ENCODE measurements around the gene TMEM101.

TMEM101 gene

DNA sequence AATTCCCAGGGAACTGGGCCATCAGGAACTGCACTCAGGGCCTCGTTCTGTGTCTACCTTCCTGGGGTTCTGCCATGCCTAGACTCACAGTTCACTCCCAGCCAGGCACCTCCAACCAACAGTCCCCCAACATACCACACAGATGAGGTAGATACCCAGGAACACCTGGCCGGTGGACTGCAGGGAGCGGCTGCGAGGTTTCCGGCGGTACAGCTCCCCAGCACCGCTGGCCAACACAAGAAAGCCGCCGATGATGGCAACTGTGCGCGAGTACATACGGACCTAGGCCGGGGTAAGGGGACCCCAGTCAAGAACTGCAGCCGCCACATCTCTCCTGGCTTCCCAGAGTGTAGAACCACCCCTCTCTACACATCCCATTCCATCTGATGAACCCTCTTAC is 1.9 kb downstream of the TMEM101 start:
- ATAC-seq (replicated peaks; ENCODE audit: extremely low read depth, poor library complexity, severe bottlenecking) (no peak), DNase-seq (ENCODE audit: low spot score in 2 of 2) (no peak)
- Mint-ChIP-seq H3K27ac (ENCODE audit: low read depth) (no peak overlapping the region), H3K36me3 (ENCODE audit: insufficient read depth) (peaks cover 5% of the 10 kb centered on the region), H3K4me1 (peaks cover 26% of the 10 kb centered on the region), H3K4me3 (peak overlapping the region; percentile 29), H3K27me3 (no peaks in the 10 kb centered on the region), H3K9me3 (no peaks in the 10 kb centered on the region)

DNA sequence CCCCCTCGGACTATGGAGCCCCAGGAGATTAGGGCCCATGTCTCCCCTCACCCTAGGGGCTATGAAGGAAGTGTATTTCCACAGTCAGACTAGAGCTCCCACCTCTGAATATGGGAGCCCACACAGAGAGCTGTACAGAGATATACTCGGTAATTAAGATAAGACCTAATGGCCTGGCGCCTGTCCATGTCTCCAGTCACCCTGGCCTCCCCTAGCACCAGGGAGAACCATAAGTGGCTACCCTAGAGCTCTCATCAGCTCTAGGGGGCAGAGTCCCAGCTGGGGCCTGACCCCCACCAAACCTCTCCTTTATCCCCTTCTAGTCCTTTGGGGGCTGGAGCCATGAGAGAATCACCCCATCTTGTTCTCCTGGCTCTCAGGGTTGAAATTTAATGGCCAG is 2.4 kb downstream of the TMEM101 start:
- DNase-seq (ENCODE audit: low spot score in 2 of 2) = no peak
- Mint-ChIP-seq H3K27me3 (no peaks in the 10 kb centered on the region), H3K4me1 (peaks cover 31% of the 10 kb centered on the region), H3K27ac (ENCODE audit: low read depth) (no peak overlapping the region), H3K36me3 (ENCODE audit: insufficient read depth) (peaks cover 5% of the 10 kb centered on the region), H3K4me3 (no peak overlapping the region), H3K9me3 (no peaks in the 10 kb centered on the region)
- ATAC-seq (replicated peaks; ENCODE audit: extremely low read depth, poor library complexity, severe bottlenecking) = no peak

DNA sequence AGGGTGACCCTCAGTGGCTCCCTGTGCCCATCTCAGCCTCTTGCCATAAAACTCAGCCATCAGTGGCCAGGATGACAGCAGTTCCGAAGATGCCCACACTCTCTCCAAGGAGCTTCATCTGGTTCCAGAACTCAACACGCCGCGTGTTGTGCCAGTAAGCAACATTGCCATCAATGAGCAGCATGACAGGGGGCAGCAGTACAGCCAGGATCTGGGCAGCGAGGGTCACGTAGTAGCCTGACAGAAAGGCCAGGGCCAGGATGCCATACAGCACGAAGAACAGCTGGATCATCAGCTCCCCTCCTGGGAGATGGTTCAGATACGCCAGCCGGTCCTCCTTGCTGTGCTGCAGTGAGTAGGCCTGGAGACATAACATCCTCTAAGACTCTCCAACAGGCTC is 2.9 kb downstream of the TMEM101 start:
- no peak overlapping the region for H3K27ac Mint-ChIP-seq (ENCODE audit: low read depth)
- peaks cover 32% of the 10 kb centered on the region for H3K4me1 Mint-ChIP-seq
- no peak overlapping the region for H3K4me3 Mint-ChIP-seq
- no peak for ATAC-seq (replicated peaks; ENCODE audit: extremely low read depth, poor library complexity, severe bottlenecking)
- peaks cover 6% of the 10 kb centered on the region for H3K36me3 Mint-ChIP-seq (ENCODE audit: insufficient read depth)
- DNase-seq (ENCODE audit: low spot score in 2 of 2) = no peak
- no peaks in the 10 kb centered on the region for H3K9me3 Mint-ChIP-seq
- H3K27me3 Mint-ChIP-seq = no peaks in the 10 kb centered on the region

DNA sequence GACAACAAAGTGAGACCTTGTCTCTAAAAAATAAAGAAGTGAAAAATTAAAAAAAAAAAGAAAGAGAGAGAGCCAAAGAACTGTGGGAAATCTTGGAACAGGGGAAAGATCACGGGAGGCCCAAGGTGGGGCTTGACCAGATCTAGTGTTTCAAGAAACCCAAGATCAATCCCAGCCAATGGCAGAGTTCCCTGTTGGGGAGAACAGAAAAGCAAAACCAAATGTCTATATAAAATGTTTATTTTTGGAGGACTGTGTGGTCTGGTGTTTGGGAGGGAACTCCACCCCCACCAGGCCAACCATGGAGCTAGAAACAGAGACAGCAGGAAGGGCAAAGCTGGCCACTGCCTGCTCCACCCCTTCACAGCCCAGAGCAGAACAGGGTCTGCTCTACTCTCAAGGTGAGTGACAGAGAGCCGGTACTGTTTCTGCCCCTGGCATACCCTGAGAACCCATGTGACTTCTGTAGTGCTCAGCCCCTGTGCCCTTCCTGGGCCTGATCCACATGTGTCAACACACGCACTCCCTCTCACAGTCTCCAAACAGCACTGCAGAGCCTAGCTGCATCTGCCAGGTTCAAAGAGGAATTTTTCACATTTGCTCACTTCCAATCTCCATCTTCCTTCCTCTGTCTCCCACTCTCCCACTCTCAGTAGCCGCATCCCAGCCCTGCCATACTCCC is 3.7 kb downstream of the TMEM101 start:
- Mint-ChIP-seq H3K27me3 (peaks cover 4% of the 10 kb centered on the region), H3K27ac (ENCODE audit: low read depth) (no peak overlapping the region), H3K4me3 (no peak overlapping the region), H3K9me3 (no peaks in the 10 kb centered on the region), H3K4me1 (peaks cover 39% of the 10 kb centered on the region), H3K36me3 (ENCODE audit: insufficient read depth) (peaks cover 8% of the 10 kb centered on the region)
- ATAC-seq (replicated peaks; ENCODE audit: extremely low read depth, poor library complexity, severe bottlenecking) (no peak), DNase-seq (ENCODE audit: low spot score in 2 of 2) (no peak)

DNA sequence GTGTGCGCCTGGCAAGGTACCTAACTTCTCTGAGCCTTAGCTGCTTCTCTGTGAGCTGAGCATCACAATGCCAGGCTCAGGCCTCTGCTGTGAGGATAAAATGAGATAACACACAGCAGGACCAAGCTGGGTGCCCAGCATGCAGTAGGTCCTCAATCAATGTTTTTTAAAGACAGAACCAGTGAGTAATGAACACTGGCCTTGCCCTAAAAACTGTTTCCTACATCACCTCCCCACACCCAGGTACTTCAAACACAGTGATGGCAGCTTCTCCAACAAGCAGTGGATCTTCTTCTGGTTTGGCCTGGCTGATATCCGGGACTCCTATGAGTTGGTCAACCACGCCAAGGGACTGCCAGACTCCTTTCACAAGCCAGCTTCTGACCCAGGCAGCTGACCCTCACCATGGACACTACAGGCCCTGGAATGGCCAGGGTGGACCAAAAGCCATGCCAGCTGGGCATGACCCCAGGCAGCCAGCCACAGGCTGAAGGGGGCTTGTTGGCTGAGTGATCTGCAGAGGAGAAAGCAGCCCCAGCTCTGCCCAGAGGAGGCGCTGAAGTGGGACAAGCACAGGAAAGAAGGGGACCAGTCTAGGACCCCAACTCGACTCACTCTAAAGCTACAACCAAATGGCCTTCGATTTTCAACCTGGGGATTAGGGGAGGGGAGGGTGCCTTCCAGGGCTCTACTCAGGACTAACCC is 6.4 kb downstream of the TMEM101 start:
- Mint-ChIP-seq H3K36me3 (ENCODE audit: insufficient read depth) (peaks cover 10% of the 10 kb centered on the region), H3K4me1 (peaks cover 26% of the 10 kb centered on the region), H3K9me3 (no peaks in the 10 kb centered on the region), H3K27ac (ENCODE audit: low read depth) (peak overlapping the region; percentile 53), H3K27me3 (peaks cover 9% of the 10 kb centered on the region), H3K4me3 (peak overlapping the region; percentile 86)
- DNase-seq (ENCODE audit: low spot score in 2 of 2) = no peak
- no peak for ATAC-seq (replicated peaks; ENCODE audit: extremely low read depth, poor library complexity, severe bottlenecking)

DNA sequence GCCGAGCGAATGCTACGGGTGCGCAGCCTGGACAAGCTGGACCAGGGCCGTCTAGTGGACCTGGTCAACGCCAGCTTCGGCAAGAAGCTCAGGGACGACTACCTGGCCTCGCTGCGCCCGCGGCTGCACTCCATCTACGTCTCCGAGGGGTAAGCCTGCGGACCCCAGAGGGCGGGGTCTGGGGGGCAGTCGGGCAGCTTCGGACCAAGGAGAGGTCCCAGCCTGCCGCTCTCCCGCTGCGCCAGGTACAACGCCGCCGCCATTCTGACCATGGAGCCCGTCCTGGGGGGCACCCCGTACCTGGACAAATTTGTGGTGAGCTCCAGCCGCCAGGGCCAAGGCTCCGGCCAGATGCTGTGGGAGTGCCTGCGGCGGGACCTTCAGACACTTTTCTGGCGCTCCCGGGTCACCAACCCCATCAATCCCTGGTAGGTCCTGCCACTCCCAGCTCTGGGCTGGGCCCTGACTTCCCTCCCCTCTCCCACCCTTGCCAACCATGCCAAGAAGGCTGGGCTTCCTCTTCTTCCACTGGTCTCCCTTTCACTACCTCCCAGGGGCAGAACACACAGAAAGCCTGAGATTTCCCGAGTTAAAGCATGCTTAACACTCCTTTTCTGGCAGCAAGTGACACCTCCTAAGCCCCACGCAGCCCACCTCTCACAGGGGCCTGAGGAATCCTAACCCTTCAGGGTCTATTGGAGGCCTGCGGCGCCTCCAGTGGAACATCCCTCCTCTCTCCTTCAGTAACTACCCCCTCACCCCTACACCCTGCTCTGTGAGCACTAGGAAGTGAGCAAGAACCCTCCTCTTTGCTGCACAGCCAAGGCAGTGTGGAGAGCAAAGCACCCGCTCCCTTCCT is 7.2 kb downstream of the TMEM101 start:
- Mint-ChIP-seq H3K27me3 (peaks cover 9% of the 10 kb centered on the region), H3K36me3 (ENCODE audit: insufficient read depth) (peaks cover 10% of the 10 kb centered on the region), H3K27ac (ENCODE audit: low read depth) (peak overlapping the region; percentile 55), H3K4me1 (peaks cover 26% of the 10 kb centered on the region), H3K9me3 (no peaks in the 10 kb centered on the region), H3K4me3 (peak overlapping the region; percentile 86)
- ATAC-seq (replicated peaks; ENCODE audit: extremely low read depth, poor library complexity, severe bottlenecking) (no peak), DNase-seq (ENCODE audit: low spot score in 2 of 2) (no peak)

DNA sequence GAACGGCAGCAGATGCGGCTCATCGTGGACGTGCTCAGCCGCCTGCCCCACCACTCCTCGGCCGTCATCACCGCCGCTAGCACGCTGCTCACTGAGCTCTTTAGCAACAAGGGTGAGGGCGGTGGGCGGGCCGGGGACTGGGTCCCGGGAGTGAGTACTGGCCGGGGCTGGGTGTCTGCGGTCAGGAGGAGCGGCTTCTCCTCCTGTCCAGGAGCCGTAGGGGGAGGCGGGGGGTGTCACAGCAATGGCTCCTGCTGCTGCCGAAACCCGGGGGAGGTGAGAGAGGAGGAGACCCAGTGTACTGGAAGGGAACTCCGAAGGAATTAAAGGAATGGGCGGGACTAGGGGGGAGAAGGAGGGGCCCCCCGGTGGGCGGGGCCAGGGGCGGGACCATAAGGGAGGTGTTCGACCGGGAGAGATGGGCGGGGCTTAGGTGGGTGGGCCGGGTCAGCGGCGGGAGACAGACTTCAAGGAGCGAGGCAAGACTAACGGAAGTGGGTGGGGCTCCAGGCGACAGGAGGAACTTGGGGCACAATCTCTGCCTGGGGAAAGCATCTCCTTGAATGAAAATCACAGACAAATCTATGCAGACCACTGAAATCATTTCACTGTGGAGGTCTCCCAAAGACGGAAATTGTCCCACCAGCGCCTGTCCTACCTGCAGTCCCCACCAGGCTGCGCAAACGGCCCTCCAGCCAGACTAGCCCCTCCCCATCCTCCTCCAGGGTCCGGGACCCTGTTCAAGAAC is 8.0 kb downstream of the TMEM101 start:
- Mint-ChIP-seq H3K4me1 (peaks cover 26% of the 10 kb centered on the region), H3K27me3 (peaks cover 9% of the 10 kb centered on the region), H3K27ac (ENCODE audit: low read depth) (peak overlapping the region; percentile 55), H3K36me3 (ENCODE audit: insufficient read depth) (peaks cover 10% of the 10 kb centered on the region), H3K4me3 (peak overlapping the region; percentile 86), H3K9me3 (no peaks in the 10 kb centered on the region)
- peak; percentile 78 to 82 for DNase-seq (ENCODE audit: low spot score in 2 of 2)
- ATAC-seq (replicated peaks; ENCODE audit: extremely low read depth, poor library complexity, severe bottlenecking) = peak; percentile 77

DNA sequence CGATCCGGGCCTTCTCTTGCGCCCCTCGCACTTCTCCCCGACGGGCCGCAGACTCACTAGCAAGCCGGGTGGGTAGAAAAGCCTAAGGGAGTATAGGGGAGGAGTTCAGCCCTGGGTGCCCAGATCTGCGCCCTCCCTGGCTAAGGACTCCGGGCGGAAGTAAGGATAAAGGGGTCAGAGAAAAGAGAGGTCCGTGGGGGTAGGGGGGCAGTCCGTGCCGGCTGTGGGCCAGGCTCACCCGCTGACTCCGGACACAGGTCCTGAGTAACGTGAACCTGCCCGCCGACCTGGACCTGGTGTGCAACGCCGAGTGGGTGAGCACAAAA is 8.5 kb downstream of the TMEM101 start:
- H3K4me1 Mint-ChIP-seq = peaks cover 22% of the 10 kb centered on the region
- H3K27ac Mint-ChIP-seq (ENCODE audit: low read depth) = peak overlapping the region; percentile 55
- H3K4me3 Mint-ChIP-seq = peak overlapping the region; percentile 86
- DNase-seq (ENCODE audit: low spot score in 2 of 2) (peak in 1 of 2 donors; percentile 11), ATAC-seq (replicated peaks; ENCODE audit: extremely low read depth, poor library complexity, severe bottlenecking) (peak; percentile 15)
- no peaks in the 10 kb centered on the region for H3K9me3 Mint-ChIP-seq
- peaks cover 10% of the 10 kb centered on the region for H3K36me3 Mint-ChIP-seq (ENCODE audit: insufficient read depth)
- peaks cover 9% of the 10 kb centered on the region for H3K27me3 Mint-ChIP-seq

DNA sequence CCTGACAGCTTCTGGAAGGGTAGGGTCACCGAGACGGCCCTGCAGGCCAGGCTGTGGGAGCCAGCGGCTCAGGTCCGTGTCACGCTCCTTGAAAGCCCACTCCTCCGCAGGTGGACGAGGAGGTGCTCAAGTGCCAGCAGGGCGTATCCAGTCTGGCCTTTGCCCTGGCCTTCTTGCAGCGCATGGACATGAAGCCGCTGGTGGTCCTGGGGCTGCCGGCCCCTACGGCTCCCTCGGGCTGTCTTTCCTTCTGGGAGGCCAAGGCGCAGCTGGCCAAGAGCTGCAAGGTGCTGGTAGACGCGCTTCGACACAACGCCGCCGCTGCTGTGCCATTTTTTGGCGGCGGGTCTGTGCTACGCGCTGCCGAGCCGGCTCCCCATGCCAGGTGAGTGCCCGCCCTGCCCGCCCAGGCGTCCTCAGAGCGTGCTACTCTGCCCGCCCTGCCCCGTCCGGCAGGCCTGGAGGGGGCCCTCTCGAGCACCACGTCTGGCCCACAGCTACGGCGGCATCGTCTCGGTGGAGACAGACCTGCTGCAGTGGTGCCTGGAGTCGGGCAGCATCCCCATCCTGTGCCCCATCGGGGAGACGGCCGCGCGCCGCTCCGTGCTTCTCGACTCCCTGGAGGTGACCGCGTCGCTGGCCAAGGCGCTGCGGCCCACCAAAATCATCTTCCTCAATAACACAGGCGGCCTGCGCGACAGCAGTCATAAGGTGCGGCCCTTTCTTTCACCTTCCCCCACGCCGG is 9.1 kb downstream of the TMEM101 start:
- peaks cover 10% of the 10 kb centered on the region for H3K36me3 Mint-ChIP-seq (ENCODE audit: insufficient read depth)
- H3K27me3 Mint-ChIP-seq = peaks cover 9% of the 10 kb centered on the region
- H3K9me3 Mint-ChIP-seq = no peaks in the 10 kb centered on the region
- DNase-seq (ENCODE audit: low spot score in 2 of 2) (peak in 1 of 2 donors; percentile 21), ATAC-seq (replicated peaks; ENCODE audit: extremely low read depth, poor library complexity, severe bottlenecking) (peak; percentile 31)
- peak overlapping the region; percentile 86 for H3K4me3 Mint-ChIP-seq
- peaks cover 22% of the 10 kb centered on the region for H3K4me1 Mint-ChIP-seq
- peak overlapping the region; percentile 55 for H3K27ac Mint-ChIP-seq (ENCODE audit: low read depth)

DNA sequence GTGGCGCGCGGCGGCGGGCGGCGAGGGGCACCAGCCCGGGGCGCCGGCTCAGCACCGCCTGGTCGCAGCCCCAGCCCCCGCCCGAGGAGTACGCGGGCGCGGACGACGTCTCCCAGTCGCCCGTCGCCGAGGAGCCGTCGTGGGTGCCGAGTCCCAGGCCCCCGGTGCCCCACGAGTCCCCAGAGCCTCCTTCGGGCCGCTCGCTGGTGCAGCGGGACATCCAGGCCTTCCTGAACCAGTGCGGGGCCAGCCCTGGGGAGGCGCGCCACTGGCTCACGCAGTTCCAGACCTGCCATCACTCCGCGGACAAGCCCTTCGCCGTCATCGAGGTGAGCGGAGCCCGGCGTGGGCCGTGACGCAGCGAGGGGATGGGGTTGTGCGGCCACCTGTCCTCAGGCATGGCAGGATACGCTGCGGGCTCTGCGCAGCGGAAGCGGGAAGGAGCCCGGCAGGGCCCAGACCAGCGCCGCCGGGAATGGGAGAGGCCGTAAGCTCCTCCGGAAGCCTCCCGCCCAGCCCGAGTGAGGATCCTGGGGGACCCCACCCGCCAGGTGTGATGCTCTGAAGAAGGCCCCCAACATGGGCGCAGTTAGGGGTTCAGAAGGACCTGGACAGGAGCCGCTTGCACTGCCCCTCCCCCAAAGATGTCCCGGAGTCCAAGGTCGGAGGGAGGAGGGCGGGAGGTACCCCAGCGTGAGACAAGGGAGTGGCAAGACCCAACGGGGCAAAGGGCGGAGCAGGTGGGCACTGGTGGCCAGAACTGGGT is 9.8 kb downstream of the TMEM101 start:
- Mint-ChIP-seq H3K27ac (ENCODE audit: low read depth) (no peak overlapping the region), H3K9me3 (no peaks in the 10 kb centered on the region), H3K27me3 (peaks cover 9% of the 10 kb centered on the region), H3K36me3 (ENCODE audit: insufficient read depth) (peaks cover 10% of the 10 kb centered on the region), H3K4me3 (peak overlapping the region; percentile 86), H3K4me1 (peaks cover 22% of the 10 kb centered on the region)
- DNase-seq (ENCODE audit: low spot score in 2 of 2) = no peak
- no peak for ATAC-seq (replicated peaks; ENCODE audit: extremely low read depth, poor library complexity, severe bottlenecking)

DNA sequence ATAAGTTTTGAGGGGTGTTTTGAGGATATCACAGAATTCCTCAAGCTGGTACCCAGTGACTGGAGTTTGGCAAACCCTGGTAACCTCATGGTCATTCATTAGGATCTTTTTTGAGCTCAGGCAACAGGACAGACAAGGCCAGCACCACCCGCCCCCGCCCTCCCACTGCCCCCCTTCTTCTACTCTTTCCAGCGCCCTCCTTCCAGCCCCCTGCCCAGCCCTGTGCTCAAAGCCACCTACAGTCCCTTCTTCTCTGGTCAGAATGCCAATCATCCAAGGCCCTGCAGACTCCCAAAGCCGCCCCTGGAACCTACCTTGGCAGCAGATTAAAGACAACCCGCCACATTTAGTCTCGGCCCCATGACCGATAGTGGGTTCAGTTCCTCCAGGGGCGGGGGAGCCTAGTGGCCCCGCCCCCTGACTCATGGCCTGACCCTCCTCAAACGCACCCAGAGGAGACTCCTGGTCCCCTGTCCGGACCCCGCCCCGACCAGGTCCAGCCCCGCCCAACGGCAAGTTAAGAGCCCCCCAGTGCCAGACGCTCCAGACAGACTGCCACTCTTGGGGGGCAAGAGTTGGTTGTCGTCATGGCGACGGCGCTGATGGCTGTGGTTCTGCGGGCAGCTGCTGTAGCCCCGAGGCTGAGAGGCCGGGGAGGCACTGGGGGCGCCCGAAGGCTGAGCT is 10.5 kb downstream of the TMEM101 start, which contains the start of gene NAGS:
Gene NAGS, plus strand, starts transcription at position 546 of the 684 bp plus-strand sequence. Its CDS starts 42 bp downstream, at position 588.
- H3K27me3 Mint-ChIP-seq = peaks cover 9% of the 10 kb centered on the region
- peaks cover 22% of the 10 kb centered on the region for H3K4me1 Mint-ChIP-seq
- no peak for DNase-seq (ENCODE audit: low spot score in 2 of 2)
- H3K9me3 Mint-ChIP-seq = no peaks in the 10 kb centered on the region
- H3K27ac Mint-ChIP-seq (ENCODE audit: low read depth) = no peak within 1 kb of the TSS
- peaks cover 7% of the 10 kb centered on the region for H3K36me3 Mint-ChIP-seq (ENCODE audit: insufficient read depth)
- no peak for ATAC-seq (replicated peaks; ENCODE audit: extremely low read depth, poor library complexity, severe bottlenecking)
- peak within 1 kb of the TSS; percentile 86 for H3K4me3 Mint-ChIP-seq
